Peyer's patch (tissue), 4 donors: ENCODE data around the gene B3GNT3.

Experiments used
- CTCF ChIP-seq, 6 experiments: fragments of 450-650 bp in 4 of 6; fragments of 200-600 bp in 2 of 6; sonication (generic) in 1 of 6; IDR thresholded peaks; one replicate each; pipeline ENCODE4 v1.5.1; 2017 to 2019; ENCODE audit warnings: antibody characterized with exemption in 6 of 6, mild to moderate bottlenecking in 3 of 6, moderate library complexity in 1 of 6
- POLR2A ChIP-seq, 2 donors: fragments of 450-650 bp; IDR thresholded peaks; one replicate each; pipeline ENCODE4 v1.5.1; 2017; ENCODE audit warnings: antibody characterized with exemption in 2 of 2, mild to moderate bottlenecking in 2 of 2, moderate library complexity in 2 of 2

GRCh38 chr19:17834350-17835181, 39.6 kb downstream of the B3GNT3 start:
- TF ChIP-seq CTCF (IDR thresholded peaks at IDR 0.05) (no peak), POLR2A (IDR thresholded peaks at IDR 0.05) (no peak)
